ENCODE data around the gene CLPTM1. TPM values are rescaled to one million over a fixed set of nuclear protein-coding genes. Genes with fewer than 3 reads are reported as not detected.
A peak's percentile ranks its signal among the peaks of the same experiment; 100 is the strongest.

The CLPTM1 gene
- total RNA-seq, 1 experiment from 2014 or later, result 44.9 TPM

- Histone ChIP-seq H3K9me3 (replicated peaks) (no peaks in the 10 kb centered on the region), H3K27ac (no peak overlapping the region), H3K27me3 (replicated peaks) (no peaks in the 10 kb centered on the region), H3K36me3 (peaks cover 69% of the 10 kb centered on the region), H3K4me1 (replicated peaks) (no peaks in the 10 kb centered on the region), H3K4me3 (no peak overlapping the region)
- no peak for DNase-seq (ENCODE audit: low read depth in 1 of 2, low spot score in 2 of 2)
These were observed 19.0 kb downstream of the CLPTM1 start for GRCh38 chr19:44973982-44974735.

GRCh38 chr19:44974857-44975256 is 19.7 kb downstream of the CLPTM1 start:
- Histone ChIP-seq H3K9me3 (replicated peaks) (no peaks in the 10 kb centered on the region), H3K27me3 (replicated peaks) (no peaks in the 10 kb centered on the region), H3K36me3 (peaks cover 72% of the 10 kb centered on the region), H3K4me1 (replicated peaks) (no peaks in the 10 kb centered on the region), H3K27ac (no peak overlapping the region), H3K4me3 (no peak overlapping the region)
- DNase-seq (ENCODE audit: low read depth in 1 of 2, low spot score in 2 of 2), result no peak

- DNase-seq (ENCODE audit: low read depth in 1 of 2, low spot score in 2 of 2), result no peak
- H3K4me1 ChIP-seq (replicated peaks), result no peaks in the 10 kb centered on the region
- H3K9me3 ChIP-seq (replicated peaks), result no peaks in the 10 kb centered on the region
- no peaks in the 10 kb centered on the region for H3K27me3 ChIP-seq (replicated peaks)
- H3K27ac ChIP-seq, result no peak overlapping the region
- peaks cover 71% of the 10 kb centered on the region for H3K36me3 ChIP-seq
- H3K4me3 ChIP-seq, result no peak overlapping the region
These were observed 20.3 kb downstream of the CLPTM1 start for GRCh38 chr19:44975444-44975843.

- Histone ChIP-seq H3K4me3 (no peak overlapping the region), H3K9me3 (replicated peaks) (no peaks in the 10 kb centered on the region), H3K36me3 (peaks cover 76% of the 10 kb centered on the region), H3K4me1 (replicated peaks) (no peaks in the 10 kb centered on the region), H3K27me3 (replicated peaks) (no peaks in the 10 kb centered on the region), H3K27ac (no peak overlapping the region)
- DNase-seq (ENCODE audit: low read depth in 1 of 2, low spot score in 2 of 2), result no peak
These were observed 28.8 kb downstream of the CLPTM1 start for GRCh38 chr19:44984005-44984404.

GRCh38 chr19:44985445-44985844 is 30.3 kb downstream of the CLPTM1 start:
- no peak for DNase-seq (ENCODE audit: low read depth in 1 of 2, low spot score in 2 of 2)
- Histone ChIP-seq H3K27ac (no peak overlapping the region), H3K36me3 (peaks cover 81% of the 10 kb centered on the region), H3K4me3 (no peak overlapping the region), H3K27me3 (replicated peaks) (no peaks in the 10 kb centered on the region), H3K9me3 (replicated peaks) (no peaks in the 10 kb centered on the region), H3K4me1 (replicated peaks) (no peaks in the 10 kb centered on the region)

GRCh38 chr19:44986389-44986788 is 31.2 kb downstream of the CLPTM1 start:
- H3K4me3 ChIP-seq, result no peak overlapping the region
- H3K27me3 ChIP-seq (replicated peaks), result no peaks in the 10 kb centered on the region
- H3K9me3 ChIP-seq (replicated peaks), result no peaks in the 10 kb centered on the region
- peaks cover 82% of the 10 kb centered on the region for H3K36me3 ChIP-seq
- H3K27ac ChIP-seq, result no peak overlapping the region
- H3K4me1 ChIP-seq (replicated peaks), result no peaks in the 10 kb centered on the region
- no peak for DNase-seq (ENCODE audit: low read depth in 1 of 2, low spot score in 2 of 2)

- no peak for DNase-seq (ENCODE audit: low read depth in 1 of 2, low spot score in 2 of 2)
- Histone ChIP-seq H3K4me1 (replicated peaks) (no peaks in the 10 kb centered on the region), H3K27ac (no peak overlapping the region), H3K4me3 (no peak overlapping the region), H3K9me3 (replicated peaks) (no peaks in the 10 kb centered on the region), H3K27me3 (replicated peaks) (no peaks in the 10 kb centered on the region), H3K36me3 (peaks cover 81% of the 10 kb centered on the region)
These were observed 32.0 kb downstream of the CLPTM1 start for GRCh38 chr19:44987148-44987675.

GRCh38 chr19:44988273-44988672 is 33.1 kb downstream of the CLPTM1 start:
- Histone ChIP-seq H3K27ac (no peak overlapping the region), H3K27me3 (replicated peaks) (no peaks in the 10 kb centered on the region), H3K36me3 (peaks cover 82% of the 10 kb centered on the region), H3K4me1 (replicated peaks) (no peaks in the 10 kb centered on the region), H3K4me3 (no peak overlapping the region), H3K9me3 (replicated peaks) (no peaks in the 10 kb centered on the region)
- no peak for DNase-seq (ENCODE audit: low read depth in 1 of 2, low spot score in 2 of 2)

- Histone ChIP-seq H3K27me3 (replicated peaks) (no peaks in the 10 kb centered on the region), H3K9me3 (replicated peaks) (no peaks in the 10 kb centered on the region), H3K4me3 (no peak overlapping the region), H3K36me3 (peaks cover 80% of the 10 kb centered on the region), H3K4me1 (replicated peaks) (no peaks in the 10 kb centered on the region), H3K27ac (no peak overlapping the region)
- peak; percentile 33 to 72 for DNase-seq (ENCODE audit: low read depth in 1 of 2, low spot score in 2 of 2)
These were observed 33.8 kb downstream of the CLPTM1 start for GRCh38 chr19:44988896-44989556.

GRCh38 chr19:44990459-44990858 is 35.3 kb downstream of the CLPTM1 start:
- Histone ChIP-seq H3K36me3 (peaks cover 66% of the 10 kb centered on the region), H3K4me1 (replicated peaks) (no peaks in the 10 kb centered on the region), H3K4me3 (no peak overlapping the region), H3K27me3 (replicated peaks) (no peaks in the 10 kb centered on the region), H3K9me3 (replicated peaks) (no peaks in the 10 kb centered on the region), H3K27ac (no peak overlapping the region)
- DNase-seq (ENCODE audit: low read depth in 1 of 2, low spot score in 2 of 2), result no peak

- Histone ChIP-seq H3K4me1 (replicated peaks) (no peaks in the 10 kb centered on the region), H3K27ac (no peak overlapping the region), H3K4me3 (no peak overlapping the region), H3K9me3 (replicated peaks) (no peaks in the 10 kb centered on the region), H3K36me3 (peaks cover 61% of the 10 kb centered on the region), H3K27me3 (replicated peaks) (no peaks in the 10 kb centered on the region)
- no peak for DNase-seq (ENCODE audit: low read depth in 1 of 2, low spot score in 2 of 2)
These were observed 35.8 kb downstream of the CLPTM1 start for GRCh38 chr19:44990966-44991365.

GRCh38 chr19:44992336-44993163 is 37.4 kb downstream of the CLPTM1 start:
- H3K4me3 ChIP-seq, result no peak overlapping the region
- no peaks in the 10 kb centered on the region for H3K9me3 ChIP-seq (replicated peaks)
- DNase-seq (ENCODE audit: low read depth in 1 of 2, low spot score in 2 of 2), result no peak
- no peaks in the 10 kb centered on the region for H3K4me1 ChIP-seq (replicated peaks)
- H3K36me3 ChIP-seq, result peaks cover 51% of the 10 kb centered on the region
- no peaks in the 10 kb centered on the region for H3K27me3 ChIP-seq (replicated peaks)
- H3K27ac ChIP-seq, result no peak overlapping the region

GRCh38 chr19:44993526-44993925 is 38.3 kb downstream of the CLPTM1 start:
- Histone ChIP-seq H3K4me1 (replicated peaks) (no peaks in the 10 kb centered on the region), H3K36me3 (peaks cover 43% of the 10 kb centered on the region), H3K27ac (no peak overlapping the region), H3K4me3 (no peak overlapping the region), H3K27me3 (replicated peaks) (no peaks in the 10 kb centered on the region), H3K9me3 (replicated peaks) (no peaks in the 10 kb centered on the region)
- no peak for DNase-seq (ENCODE audit: low read depth in 1 of 2, low spot score in 2 of 2)

Measured in SJSA1 (cell line).